GM18519 (cell line): Measurements from ENCODE around the gene OSBPL1A.

Experiments
- ATAC-seq: cut with Tn5 transposase; IDR thresholded peaks from one replicate; pipeline ENCODE4 v1.9.1; 2021; ENCODE audit warnings: mild to moderate bottlenecking, moderate library complexity; ENCODE audit not compliant: unreplicated experiment, low FRiP score

Gene OSBPL1A

GRCh38 chr18:24344509-24344908, 53.1 kb downstream of the OSBPL1A start:
- ATAC-seq: no peak

DNA sequence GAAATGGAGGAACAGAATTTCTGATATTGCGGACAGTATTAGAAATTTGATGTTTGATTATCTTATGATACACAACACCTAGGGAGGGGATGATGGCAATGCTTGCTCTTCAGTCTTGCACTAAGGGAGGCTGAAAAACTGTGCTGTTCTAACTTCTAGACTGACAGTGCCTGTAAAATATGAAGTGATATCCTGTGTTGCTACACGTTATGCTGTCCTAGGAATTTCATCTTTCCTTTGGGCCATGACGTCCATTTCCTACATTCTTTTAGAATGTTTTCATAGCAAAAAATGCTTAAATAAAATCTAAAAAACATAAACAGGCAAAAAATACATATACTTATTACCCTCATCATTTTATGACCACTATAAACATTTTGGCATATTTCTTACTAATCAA, 55.3 kb downstream of the OSBPL1A start:
- no peak for ATAC-seq

DNA sequence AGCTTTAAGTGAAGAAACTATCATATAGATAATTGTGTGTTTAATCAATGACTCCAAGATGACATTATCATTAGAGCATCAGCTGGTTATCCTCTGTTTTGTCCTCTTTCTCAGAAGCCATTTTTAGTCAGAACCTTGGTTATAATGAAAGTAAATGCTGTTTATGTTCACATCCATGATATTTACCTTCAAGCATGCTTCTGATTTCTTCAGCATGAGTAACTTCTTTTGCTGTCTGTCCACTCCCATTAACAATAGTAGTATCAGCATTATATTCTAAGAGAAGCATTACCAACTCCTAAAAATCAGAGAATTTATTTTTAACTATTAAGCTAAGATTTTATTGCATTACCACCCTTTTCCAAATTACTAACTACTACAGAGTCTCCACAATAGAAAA, 56.3 kb downstream of the OSBPL1A start:
- ATAC-seq: no peak

GRCh38 chr18:24333084-24333483, 64.5 kb downstream of the OSBPL1A start:
- ATAC-seq: no peak

- no peak for ATAC-seq
Observed at GRCh38 chr18:24326211-24326610, 71.4 kb downstream of the OSBPL1A start.

- no peak for ATAC-seq
Observed at GRCh38 chr18:24322584-24323136, 75.0 kb downstream of the OSBPL1A start.

DNA sequence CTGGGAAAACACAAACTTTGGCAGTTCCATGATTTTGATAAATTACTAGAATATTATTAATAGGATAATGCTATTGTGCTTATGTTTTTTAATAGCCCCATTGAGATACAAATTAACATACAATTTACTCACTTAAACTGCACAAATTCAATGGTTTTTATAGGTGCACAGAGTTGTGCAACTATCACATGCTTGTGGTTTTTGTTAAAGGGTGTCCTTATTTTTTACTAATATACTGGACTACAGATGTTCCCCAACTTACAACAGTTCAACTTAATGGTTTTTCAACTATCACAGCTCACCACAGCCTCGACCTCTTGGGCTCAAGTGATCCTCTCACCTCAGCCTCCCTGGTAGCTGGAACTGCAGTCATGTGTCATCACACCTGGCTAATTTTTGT, 76.6 kb downstream of the OSBPL1A start:
- no peak for ATAC-seq

DNA sequence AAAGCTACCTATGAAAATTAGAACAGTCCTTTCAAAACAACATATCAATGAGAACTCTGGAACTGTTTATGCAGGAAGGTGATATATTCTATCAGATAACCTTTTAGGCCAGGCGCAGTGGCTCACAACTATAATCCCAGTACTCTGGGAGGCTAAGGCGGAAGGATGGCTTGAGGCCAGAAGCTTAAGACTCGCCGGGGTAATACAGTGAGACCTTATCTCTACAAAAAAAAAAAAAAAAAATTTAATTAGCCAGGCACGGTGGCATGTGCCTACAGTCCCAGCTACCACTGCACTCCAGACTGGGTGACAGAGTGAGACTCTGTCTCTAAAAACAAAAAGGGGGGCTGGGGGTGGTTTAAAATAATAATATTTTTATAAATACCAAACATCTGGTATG, 77.9 kb downstream of the OSBPL1A start:
- ATAC-seq: no peak

- ATAC-seq: no peak
Observed at GRCh38 chr18:24317370-24317769, 80.3 kb downstream of the OSBPL1A start.

GRCh38 chr18:24315170-24315569, 82.5 kb downstream of the OSBPL1A start:
- no peak for ATAC-seq

DNA sequence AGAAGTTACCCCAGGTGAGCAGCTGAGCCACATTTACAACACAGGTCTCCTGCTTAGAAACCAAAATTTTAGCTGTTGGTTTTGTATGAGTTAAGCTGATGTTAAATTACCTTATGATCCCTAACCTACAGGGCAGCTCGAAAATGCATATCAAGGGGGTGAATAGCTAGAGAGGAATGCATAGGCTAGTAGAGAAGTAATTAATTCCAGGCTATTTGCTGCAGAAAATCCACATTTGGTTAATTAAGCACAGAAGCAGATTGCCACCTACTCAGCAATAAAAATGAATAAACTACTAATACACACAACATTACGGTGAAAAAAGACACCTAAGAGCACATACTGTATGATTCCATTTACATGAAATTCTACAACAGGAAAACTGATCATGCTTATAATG, 91.4 kb downstream of the OSBPL1A start:
- ATAC-seq: no peak

DNA sequence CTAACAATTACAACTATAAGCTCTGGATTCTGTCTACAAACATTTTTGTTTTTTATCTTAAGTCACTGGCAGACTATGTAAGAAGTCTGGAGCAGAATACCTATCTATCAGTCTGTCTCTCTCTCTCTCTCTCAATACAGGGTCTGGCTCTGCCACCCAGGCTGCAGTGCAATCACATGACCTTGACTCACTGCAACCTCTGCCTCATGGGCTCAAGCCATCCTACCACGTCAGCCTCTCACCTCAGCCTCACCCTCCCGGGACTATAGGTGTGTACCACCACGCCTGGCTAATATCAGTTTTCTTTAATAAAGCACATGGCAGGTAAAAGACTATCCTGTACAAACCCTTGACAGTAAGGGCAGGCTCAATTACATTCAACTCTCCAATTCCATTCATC, 96.9 kb downstream of the OSBPL1A start:
- no peak for ATAC-seq

DNA sequence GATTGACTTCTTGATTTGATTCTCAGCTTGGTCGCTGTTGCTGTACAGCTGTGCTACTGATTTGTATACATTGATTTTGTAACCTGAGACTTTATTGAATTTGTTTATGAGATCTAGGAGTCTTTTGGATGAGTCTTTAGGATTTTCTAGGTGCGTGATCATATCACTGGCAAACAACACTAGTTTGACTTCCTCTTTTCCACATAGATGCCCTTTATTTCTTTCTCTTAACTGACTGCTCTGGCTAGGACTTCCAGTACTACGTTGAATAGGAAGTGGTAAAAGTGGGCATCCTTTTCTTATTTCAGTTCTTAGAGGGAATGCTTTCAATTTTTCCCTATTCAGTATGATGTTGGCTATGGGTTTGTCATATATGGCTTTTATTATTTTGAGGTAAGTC, 101.3 kb downstream of the OSBPL1A start:
- no peak for ATAC-seq

DNA sequence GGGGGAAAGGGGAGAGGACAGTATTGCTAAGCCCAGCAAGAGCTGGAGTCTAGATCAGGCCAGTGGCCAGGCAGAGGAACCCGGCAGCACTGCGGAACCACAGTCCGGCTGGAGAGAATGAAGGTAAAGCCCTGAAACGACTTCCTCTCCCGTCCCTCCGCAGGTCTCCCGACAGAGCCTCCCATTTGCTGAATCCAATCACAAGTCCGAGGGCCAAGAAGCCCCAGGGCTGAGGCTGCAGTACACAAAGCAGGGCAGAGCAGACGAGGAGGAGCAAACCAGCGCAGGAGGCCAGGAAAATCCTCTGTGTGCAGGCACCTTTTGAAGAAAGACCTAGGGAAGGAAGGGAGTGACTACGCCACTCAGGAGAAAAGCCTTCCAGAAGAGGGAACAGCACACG, 104.4 kb downstream of the OSBPL1A start:
- no peak for ATAC-seq

DNA sequence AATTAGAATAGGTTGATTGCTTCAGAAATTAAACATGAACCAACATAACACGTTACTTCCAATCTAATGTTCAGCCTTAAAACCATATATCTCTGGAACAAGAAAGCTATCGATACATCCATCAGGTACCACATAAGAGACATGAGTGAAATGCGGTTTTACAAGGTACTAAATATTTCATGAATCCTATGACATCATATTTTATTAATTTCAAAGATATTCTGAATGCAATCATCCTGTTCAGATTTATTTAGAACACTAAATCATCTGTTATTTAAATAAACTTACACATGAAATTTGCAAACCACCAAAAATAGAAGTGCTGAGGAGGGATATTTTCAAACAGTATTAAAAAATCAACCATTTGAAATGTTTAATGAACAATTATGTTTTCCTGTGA, 119.0 kb downstream of the OSBPL1A start:
- no peak for ATAC-seq

DNA sequence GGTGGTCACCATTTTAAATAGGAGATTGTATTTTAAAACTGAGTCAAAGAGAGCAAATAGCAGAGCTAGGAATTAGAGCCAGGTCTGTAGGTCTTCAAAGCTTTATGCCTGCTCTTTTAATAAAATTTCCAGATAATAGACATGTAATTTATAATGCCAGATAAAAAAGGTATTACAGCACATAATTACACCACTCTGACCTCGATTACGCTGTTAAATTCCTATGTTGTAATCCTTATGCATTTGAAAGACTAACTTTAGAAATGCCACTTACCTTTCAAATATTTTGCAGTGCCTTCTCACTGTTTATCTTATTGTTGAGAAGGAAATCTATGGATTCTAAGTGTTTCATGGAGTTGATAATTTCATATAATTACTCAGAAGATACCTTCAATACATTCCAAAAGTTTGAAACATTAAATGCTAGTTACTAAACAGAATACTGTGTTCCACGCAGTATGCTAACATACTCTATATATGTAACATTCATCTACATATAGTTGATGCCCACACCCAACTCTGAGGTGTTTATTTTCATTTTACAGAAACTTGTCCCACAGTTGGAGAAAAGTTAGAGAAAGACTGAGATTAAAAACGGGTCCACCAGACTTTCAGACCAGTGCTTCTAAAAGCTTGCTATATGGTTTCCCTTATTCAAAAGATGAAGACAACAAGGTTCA, 120.0 kb downstream of the OSBPL1A start:
- no peak for ATAC-seq

DNA sequence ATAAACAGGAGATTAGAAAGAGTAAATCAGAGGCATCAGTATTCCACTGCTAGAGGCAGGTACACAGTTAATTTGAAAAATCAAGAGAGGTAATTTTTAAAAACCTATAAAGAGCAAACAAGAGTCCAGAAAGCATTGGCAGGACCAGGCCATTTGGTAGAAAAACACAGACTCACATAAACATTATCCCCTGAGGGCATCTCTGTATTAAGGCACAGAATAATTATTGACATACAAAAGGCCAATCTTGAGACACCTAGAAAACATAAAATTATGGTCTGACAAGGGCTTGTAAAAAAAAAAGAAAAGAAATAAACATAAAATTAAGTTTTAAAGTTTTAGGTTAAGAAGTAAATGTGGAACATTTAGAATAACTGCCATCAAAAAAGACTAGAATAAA, 120.6 kb downstream of the OSBPL1A start:
- no peak for ATAC-seq

DNA sequence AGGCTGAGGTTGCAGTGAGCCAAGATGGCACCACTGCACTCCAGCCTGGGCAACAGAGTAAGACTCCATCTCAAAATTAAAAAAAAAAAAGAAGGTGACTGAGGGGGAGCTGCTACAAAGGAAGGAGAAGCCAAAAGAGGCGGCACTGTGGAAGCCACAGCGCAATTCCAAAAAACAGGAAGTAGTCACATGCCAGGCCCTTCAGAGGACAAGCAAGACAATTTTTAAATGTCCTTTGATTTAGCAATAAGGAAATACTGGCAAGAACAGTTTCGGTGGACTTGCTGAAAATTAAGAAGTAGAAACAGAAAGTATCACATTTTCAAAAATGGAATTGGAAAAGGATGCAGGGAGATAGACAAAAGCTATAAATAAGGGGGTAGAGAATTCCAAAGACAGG, 122.8 kb downstream of the OSBPL1A start:
- no peak for ATAC-seq

- ATAC-seq: no peak
Observed at GRCh38 chr18:24273596-24273995, 124.0 kb downstream of the OSBPL1A start.

- no peak for ATAC-seq
Observed at GRCh38 chr18:24272229-24272525, 125.4 kb downstream of the OSBPL1A start.

- peak; percentile 59 for ATAC-seq
Observed at GRCh38 chr18:24271381-24272228, 126.0 kb downstream of the OSBPL1A start.

DNA sequence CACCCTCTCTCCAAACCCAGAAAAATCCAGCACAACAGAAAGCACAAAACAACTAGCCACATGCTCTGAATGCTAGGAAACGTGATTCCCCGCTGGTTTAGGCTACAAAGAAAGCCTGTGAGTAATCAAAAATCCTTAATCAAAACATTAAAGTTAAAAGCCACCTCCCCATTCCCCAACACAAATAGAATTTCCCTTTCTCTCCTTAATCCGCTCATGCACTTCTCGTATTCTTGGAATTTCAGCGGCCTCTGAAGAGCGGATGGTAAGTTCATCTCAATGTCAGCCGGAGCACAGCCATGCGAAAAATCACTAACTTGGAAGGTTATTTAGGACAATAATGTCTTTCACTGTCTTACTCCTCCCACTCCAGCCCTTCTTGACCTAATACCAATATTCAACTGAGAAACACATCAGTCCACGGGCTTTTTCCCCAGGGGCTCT, 126.7 kb downstream of the OSBPL1A start:
- ATAC-seq: no peak
